Measurements from ENCODE around the gene RAET1E. TPM values are rescaled to one million over a fixed set of nuclear protein-coding genes. Genes with fewer than 3 reads are reported as not detected.

Gene RAET1E
- total and polyA plus RNA-seq, 2 experiments from 2014 or later = not detected

- no peak for TF ChIP-seq ZNF114 (CRISPR knock-in tag; IDR thresholded peaks at IDR 0.05)
- no peak for TF ChIP-seq EZH2phosphoT487 (IDR thresholded peaks at IDR 0.05; ENCODE audit: unreplicated experiment)
- no peak for TF ChIP-seq NANOG (IDR thresholded peaks at IDR 0.05; ENCODE audit: borderline replicate concordance)
- TF ChIP-seq ZNF331 (CRISPR knock-in tag; IDR thresholded peaks at IDR 0.05; ENCODE audit: low read depth) = no peak
- TF ChIP-seq POLR2AphosphoS5 (IDR thresholded peaks at IDR 0.05; ENCODE audit: low read depth) = no peak
- no peak for TF ChIP-seq EZH2 (IDR thresholded peaks at IDR 0.05; ENCODE audit: low read depth, unreplicated experiment)
- no peak for TF ChIP-seq JUNB (IDR thresholded peaks at IDR 0.05; ENCODE audit: unreplicated experiment)
- TF ChIP-seq CTCF (conservative IDR thresholded peaks at IDR 0.05; ENCODE audit: low read depth in 2 of 2) = no peak
- no peak for TF ChIP-seq CREB1 (CRISPR knock-in tag; IDR thresholded peaks at IDR 0.05; ENCODE audit: low read depth)
Observed at GRCh38 chr6:149933461-149933860, 35.5 kb upstream of the RAET1E start (continued).

- DNase-seq (ENCODE audit: low spot score) = no peak
- Histone ChIP-seq H4K20me1 (replicated peaks; ENCODE audit: insufficient read depth) (no peaks in the 10 kb centered on the region), H3K79me2 (replicated peaks; ENCODE audit: insufficient read depth) (no peaks in the 10 kb centered on the region), H3K27me3 (ENCODE audit: insufficient read depth) (peaks cover 82% of the 10 kb centered on the region), H2AFZ (no peak overlapping the region), H3K4me1 (ENCODE audit: insufficient read depth) (no peaks in the 10 kb centered on the region), H3K9me2 (ENCODE audit: insufficient read depth) (no peaks in the 10 kb centered on the region), H3K4me3 (no peak overlapping the region), H3K4me2 (no peak overlapping the region), H3K27ac (ENCODE audit: low read depth) (no peak overlapping the region), H3K36me3 (ENCODE audit: insufficient read depth) (no peaks in the 10 kb centered on the region), H3F3A (replicated peaks; ENCODE audit: low read depth) (no peaks in the 10 kb centered on the region)
- Mint-ChIP-seq H3K36me3 (ENCODE audit: low read depth) (no peaks in the 10 kb centered on the region), H3K27me3 (ENCODE audit: insufficient read depth, low read depth, poor library complexity) (peaks cover 41% of the 10 kb centered on the region), H3K9me3 (no peaks in the 10 kb centered on the region), H3K4me3 (no peak overlapping the region), H3K27ac (no peak overlapping the region), H3K4me1 (no peaks in the 10 kb centered on the region)
- ATAC-seq = no peak
- TF ChIP-seq REST (IDR thresholded peaks at IDR 0.05; ENCODE audit: unreplicated experiment) (no peak), CTCF (conservative IDR thresholded peaks at IDR 0.05; ENCODE audit: low read depth in 2 of 2) (no peak), ZNF462 (CRISPR knock-in tag; IDR thresholded peaks at IDR 0.05) (no peak), EZH2 (IDR thresholded peaks at IDR 0.05; ENCODE audit: low read depth, unreplicated experiment) (no peak), ZNF331 (CRISPR knock-in tag; IDR thresholded peaks at IDR 0.05; ENCODE audit: low read depth) (no peak)
Observed at GRCh38 chr6:149933036-149933435, 35.1 kb upstream of the RAET1E start.
